Activated CD8-positive, alpha-beta T cell treated with anti-CD3 and anti-CD28 coated beads for 36 hours (primary cell): Measurements from ENCODE around the gene CLUH. TPM values are rescaled to one million over a fixed set of nuclear protein-coding genes. Genes with fewer than 3 reads are reported as not detected.
"Not testable (repeated sequence)": the region's sequence is repeated elsewhere in the genome, so short reads cannot be mapped to it uniquely, and the experiment has no call there.

Source experiments
- ATAC-seq: fragments of 200-7000 bp; cut with Tn5 transposase; one replicate; pipeline ENCODE4 v1.10.0; 2021; ENCODE audit warnings: mild to moderate bottlenecking, moderate library complexity
- CTCF ChIA-PET: fragments of 350-600 bp; sonication (Branson Sonifier 250); formaldehyde crosslinking; loops from one replicate; lab custom pipeline; 2021; ENCODE audit warnings: antibody characterized with exemption; lab: Charles Lee
- POLR2A ChIA-PET: fragments of 350-600 bp; sonication (Branson Sonifier 250); formaldehyde crosslinking; loops from one replicate; lab custom pipeline; 2021; ENCODE audit warnings: antibody characterized with exemption; lab: Charles Lee
- DNase-seq: peaks from one replicate; pipeline ENCODE4 v3.0.0-alpha.2; 2020
- H3K27ac Mint-ChIP-seq: one replicate; pipeline ENCODE4 v1.8.0; 2021; ENCODE audit warnings: mild to moderate bottlenecking, mixed read lengths
- H3K27me3 Mint-ChIP-seq: one replicate; pipeline ENCODE4 v1.8.0; 2021; ENCODE audit warnings: mixed read lengths
- H3K36me3 Mint-ChIP-seq: one replicate; pipeline ENCODE4 v1.8.0; 2021; ENCODE audit warnings: low read depth, mixed read lengths
- H3K4me1 Mint-ChIP-seq: one replicate; pipeline ENCODE4 v1.8.0; 2021; ENCODE audit warnings: low read depth, mixed read lengths
- H3K4me3 Mint-ChIP-seq: one replicate; pipeline ENCODE4 v1.8.0; 2021; ENCODE audit warnings: mild to moderate bottlenecking, moderate library complexity, mixed read lengths
- H3K9me3 Mint-ChIP-seq: one replicate; pipeline ENCODE4 v1.8.0; 2021; ENCODE audit warnings: mixed read lengths
- intact Hi-C: fragments of 100-400 bp; cut with micrococcal nuclease; formaldehyde crosslinking; loops from one replicate; pipeline ENCODE4 v1.10.0; 2022
- total RNA-seq, 2 experiments: library from RNA; stranded (reverse); gene quantifications; one replicate each; pipeline ENCODE4 v1.2.3, GENCODE V29; 2021
- TF ChIP-seq, protein P1 (sequence below): fragments of 200-600 bp; IDR thresholded peaks from one replicate; pipeline ENCODE4 v1.8.0; 2022; ENCODE audit warnings: antibody characterized with exemption, mild to moderate bottlenecking

CLUH gene
- total RNA-seq, 2 experiments from 2014 or later, result 105 to 111 TPM

DNA sequence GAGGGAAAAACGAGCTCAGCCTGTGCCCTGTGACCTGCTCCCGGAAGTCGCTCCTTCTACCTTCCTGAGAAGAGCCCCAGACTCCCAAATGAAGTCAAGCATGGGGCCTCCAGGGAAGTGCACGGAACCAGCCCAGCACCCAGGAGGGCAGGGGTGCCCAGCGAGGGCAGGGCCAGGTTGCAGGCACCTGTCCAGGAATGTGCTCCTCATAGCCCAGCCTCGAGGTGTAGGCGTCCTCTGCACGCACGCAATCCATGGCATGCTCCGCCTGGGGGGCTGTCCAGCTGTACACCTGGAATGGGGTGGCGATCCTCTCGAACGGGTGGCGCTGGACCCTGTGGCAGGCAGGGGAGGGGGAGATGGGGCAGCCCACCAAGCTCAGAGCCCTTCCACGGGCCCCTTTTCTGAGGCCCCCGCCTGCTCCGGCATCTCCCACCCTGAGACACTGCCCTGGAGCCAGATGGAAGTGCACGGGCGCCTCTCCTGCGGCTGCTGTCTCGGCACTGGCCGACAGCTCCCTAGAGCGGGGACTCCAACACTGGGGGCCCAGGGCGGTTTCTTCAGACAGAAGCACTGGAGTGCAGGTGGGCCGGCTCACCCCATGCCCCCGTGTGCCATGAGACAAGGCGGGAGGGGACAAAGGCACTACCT is 10.9 kb downstream of the CLUH start:
- no peak for DNase-seq
- POLR2A ChIA-PET, result interaction anchor here (1.0 kb wide), 1 partner anchor 15 kb away, joined by 5 read pairs; no protein-coding TSS in a partner anchor
- CTCF ChIA-PET, result no interaction called here
- Mint-ChIP-seq H3K27me3 (no peaks in the 10 kb centered on the region), H3K36me3 (peaks cover 28% of the 10 kb centered on the region), H3K4me1 (peaks cover 3% of the 10 kb centered on the region), H3K27ac (no peak overlapping the region), H3K4me3 (no peak overlapping the region), H3K9me3 (no peaks in the 10 kb centered on the region)
- no peak for ATAC-seq
- TF ChIP-seq, protein P1, sequence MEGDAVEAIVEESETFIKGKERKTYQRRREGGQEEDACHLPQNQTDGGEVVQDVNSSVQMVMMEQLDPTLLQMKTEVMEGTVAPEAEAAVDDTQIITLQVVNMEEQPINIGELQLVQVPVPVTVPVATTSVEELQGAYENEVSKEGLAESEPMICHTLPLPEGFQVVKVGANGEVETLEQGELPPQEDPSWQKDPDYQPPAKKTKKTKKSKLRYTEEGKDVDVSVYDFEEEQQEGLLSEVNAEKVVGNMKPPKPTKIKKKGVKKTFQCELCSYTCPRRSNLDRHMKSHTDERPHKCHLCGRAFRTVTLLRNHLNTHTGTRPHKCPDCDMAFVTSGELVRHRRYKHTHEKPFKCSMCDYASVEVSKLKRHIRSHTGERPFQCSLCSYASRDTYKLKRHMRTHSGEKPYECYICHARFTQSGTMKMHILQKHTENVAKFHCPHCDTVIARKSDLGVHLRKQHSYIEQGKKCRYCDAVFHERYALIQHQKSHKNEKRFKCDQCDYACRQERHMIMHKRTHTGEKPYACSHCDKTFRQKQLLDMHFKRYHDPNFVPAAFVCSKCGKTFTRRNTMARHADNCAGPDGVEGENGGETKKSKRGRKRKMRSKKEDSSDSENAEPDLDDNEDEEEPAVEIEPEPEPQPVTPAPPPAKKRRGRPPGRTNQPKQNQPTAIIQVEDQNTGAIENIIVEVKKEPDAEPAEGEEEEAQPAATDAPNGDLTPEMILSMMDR, result no peak
- intact Hi-C loops, result no loop called here

DNA sequence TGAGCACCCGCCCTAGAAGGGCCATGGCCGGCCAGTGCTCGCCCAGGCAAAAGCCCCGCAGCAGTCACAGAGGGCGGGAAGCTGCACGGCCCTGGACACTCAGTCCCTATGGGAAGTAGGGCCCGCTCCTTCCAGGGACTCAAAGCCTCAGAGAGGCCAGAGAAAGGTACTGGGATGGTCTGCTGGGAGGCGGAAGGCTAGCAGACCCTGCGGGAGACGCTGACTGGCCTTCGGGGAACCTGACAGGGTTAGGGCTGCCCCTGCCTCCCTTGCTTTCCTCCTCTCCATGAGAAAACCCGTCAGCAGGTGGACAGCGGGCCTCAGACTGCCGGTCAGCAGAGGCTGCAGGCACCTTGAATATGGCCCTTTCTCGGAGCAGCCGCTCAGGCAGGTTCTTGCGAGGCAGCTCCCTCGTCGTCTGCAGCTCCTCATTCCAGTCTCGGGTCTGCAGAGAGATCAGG is 11.5 kb downstream of the CLUH start:
- H3K27me3 Mint-ChIP-seq, result no peaks in the 10 kb centered on the region
- H3K4me3 Mint-ChIP-seq, result no peak overlapping the region
- H3K4me1 Mint-ChIP-seq, result no peaks in the 10 kb centered on the region
- no peak overlapping the region for H3K27ac Mint-ChIP-seq
- TF ChIP-seq, protein P1, result no peak
- intact Hi-C loops, result no loop called here
- ChIA-PET CTCF (no interaction called here), POLR2A (interaction anchor here (1.0 kb wide), 1 partner anchor 14 kb away, joined by 5 read pairs; no protein-coding TSS in a partner anchor)
- H3K9me3 Mint-ChIP-seq, result no peaks in the 10 kb centered on the region
- peaks cover 24% of the 10 kb centered on the region for H3K36me3 Mint-ChIP-seq
- ATAC-seq, result no peak
- no peak for DNase-seq

DNA sequence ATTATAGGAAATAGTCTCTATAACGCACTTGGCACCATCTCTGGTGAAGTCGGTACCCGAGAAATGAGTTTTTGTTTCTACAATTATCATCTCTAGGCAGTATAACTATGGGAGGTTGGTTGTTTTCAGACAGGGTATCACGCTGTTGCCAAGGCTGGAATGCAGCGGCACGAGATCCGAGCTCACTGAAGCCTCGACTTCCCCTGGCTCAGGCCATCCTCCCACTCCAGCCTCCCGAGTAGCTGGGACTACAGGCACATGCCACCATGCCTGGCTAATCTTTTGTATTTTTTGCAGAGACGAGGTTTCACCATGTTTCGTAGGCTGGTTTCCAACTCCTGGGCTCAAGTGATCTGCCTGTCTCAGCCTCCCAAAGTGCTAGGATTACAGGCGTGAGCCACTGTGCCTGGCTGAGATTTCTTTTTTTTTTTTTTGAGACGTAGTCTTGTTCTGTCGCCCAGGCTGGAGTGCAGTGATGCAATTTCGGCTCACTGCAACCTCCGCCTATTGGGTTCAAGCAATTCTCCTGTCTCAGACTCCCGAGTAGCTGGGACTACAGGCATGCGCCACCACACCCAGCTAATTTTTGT is 12.3 kb downstream of the CLUH start:
- POLR2A ChIA-PET, result interaction anchor here (1.0 kb wide), 1 partner anchor 11 kb away, joined by 3 read pairs; no protein-coding TSS in a partner anchor
- H3K4me3 Mint-ChIP-seq, CTCF ChIA-PET, H3K9me3 Mint-ChIP-seq, H3K27me3 Mint-ChIP-seq, DNase-seq, H3K4me1 Mint-ChIP-seq, intact Hi-C loops, H3K27ac Mint-ChIP-seq, ATAC-seq: not testable (repeated sequence)
- peaks cover 19% of the 10 kb centered on the region for H3K36me3 Mint-ChIP-seq

DNA sequence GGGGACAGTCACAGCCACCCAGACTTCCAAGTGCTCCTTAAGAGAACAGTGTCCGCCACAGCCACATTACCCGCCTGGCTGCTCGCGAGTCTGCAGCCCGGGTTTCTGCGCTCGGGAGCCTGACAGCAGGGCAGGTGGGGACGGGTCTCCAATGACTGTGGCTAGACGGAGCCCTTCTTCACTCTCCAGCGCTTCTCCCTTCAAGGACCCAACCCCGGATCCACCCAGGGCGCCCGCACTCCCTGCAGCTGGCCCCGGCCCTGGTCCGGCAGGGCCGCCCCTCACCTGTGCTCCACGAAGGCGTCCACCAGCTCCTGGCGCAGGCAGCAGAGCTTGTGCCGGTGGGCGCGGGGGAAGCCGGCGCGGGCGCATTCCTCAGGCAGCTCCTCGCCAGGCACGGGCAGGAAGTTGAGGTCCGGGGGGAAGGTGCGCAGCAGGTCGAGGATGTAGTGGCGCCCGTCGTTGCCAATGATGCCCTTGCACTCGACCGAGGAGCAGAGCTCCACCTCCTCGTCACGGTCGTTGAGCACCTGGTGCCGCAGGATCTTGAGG is 13.9 kb downstream of the CLUH start:
- H3K27ac Mint-ChIP-seq, result no peak overlapping the region
- TF ChIP-seq, protein P1, result no peak
- no peaks in the 10 kb centered on the region for H3K9me3 Mint-ChIP-seq
- no peak overlapping the region for H3K4me3 Mint-ChIP-seq
- peaks cover 14% of the 10 kb centered on the region for H3K36me3 Mint-ChIP-seq
- H3K4me1 Mint-ChIP-seq, result no peaks in the 10 kb centered on the region
- POLR2A ChIA-PET, result interaction anchor here (2.1 to 3.5 kb wide), 2 partner anchors 11 to 13 kb away, joined by 6 to 13 read pairs; no protein-coding TSS in a partner anchor
- no peaks in the 10 kb centered on the region for H3K27me3 Mint-ChIP-seq
- intact Hi-C loops, result no loop called here
- DNase-seq (no peak), ATAC-seq (no peak)
- CTCF ChIA-PET, result interaction anchor here (0.9 kb wide), 1 partner anchor 12 kb away, joined by 3 read pairs; no protein-coding TSS in a partner anchor

DNA sequence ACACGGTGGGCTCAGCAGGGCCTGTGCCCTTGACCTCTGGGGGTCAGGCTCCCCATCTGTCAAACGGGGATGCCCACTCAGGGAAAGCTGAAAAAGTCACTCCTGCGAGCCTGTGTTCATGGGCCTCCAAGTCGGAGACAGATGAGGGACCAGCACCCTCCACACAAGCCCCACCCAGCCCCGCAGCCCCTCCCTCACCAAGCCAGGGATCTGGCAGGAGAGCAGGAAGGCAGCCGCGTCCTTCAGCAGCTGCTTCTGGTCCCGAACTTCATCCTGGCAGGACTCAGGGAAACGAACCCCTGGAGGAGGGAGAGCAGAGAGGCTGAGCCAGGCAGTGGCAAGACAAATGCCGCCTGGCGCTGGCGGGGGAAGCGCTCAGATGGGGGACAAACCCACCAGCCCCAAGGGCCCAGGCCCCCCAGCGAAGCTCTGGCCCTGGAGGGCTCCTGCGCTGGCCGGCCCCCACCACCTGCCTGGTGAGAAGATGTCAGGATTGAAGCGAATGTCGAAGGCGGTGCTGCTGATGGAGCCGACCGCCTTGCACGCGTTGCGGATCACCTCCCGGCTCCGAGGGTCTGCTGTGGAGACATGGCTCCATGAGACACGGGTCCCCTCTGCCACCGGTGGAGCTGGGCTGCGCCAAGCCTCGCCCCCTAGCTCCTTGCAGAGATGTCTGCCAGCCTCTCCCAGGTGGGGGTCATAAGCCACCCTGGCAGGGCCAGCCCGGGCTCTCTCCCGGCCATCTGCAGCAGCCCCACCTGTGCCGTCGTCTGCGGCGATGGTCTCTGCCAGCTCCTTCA is 15.4 kb downstream of the CLUH start:
- POLR2A ChIA-PET, result interaction anchor here (0.5 to 3.5 kb wide), 7 partner anchors 9 to 102 kb away, joined by 3 to 16 read pairs (median 4); no protein-coding TSS in a partner anchor
- ATAC-seq (no peak), DNase-seq (no peak)
- Mint-ChIP-seq H3K36me3 (peaks cover 14% of the 10 kb centered on the region), H3K4me3 (no peak overlapping the region), H3K9me3 (no peaks in the 10 kb centered on the region), H3K27me3 (no peaks in the 10 kb centered on the region), H3K27ac (no peak overlapping the region), H3K4me1 (no peaks in the 10 kb centered on the region)
- CTCF ChIA-PET, result no interaction called here
- intact Hi-C loops, result no loop called here
- TF ChIP-seq, protein P1, result no peak
